Endothelial cell (in vitro differentiated cells): ENCODE results near the gene CAPN9. TPM values are rescaled to one million over a fixed set of nuclear protein-coding genes. Genes with fewer than 3 reads are reported as not detected.

Experiments used
- DNase-seq: peaks from one replicate; pipeline ENCODE4 v3.0.0; 2021; ENCODE audit warnings: low spot score
- H3K27ac Mint-ChIP-seq: one replicate; pipeline ENCODE4 v1.8.0; 2021; ENCODE audit warnings: mixed read lengths, inconsistent platforms; ENCODE audit not compliant: unreplicated experiment
- H3K27me3 Mint-ChIP-seq: one replicate; pipeline ENCODE4 v1.8.0; 2021; ENCODE audit warnings: mild to moderate bottlenecking, moderate library complexity, mixed read lengths, inconsistent platforms; ENCODE audit not compliant: unreplicated experiment
- H3K36me3 Mint-ChIP-seq: one replicate; pipeline ENCODE4 v1.8.0; 2021; ENCODE audit warnings: mild to moderate bottlenecking, low read depth, mixed read lengths, inconsistent platforms; ENCODE audit not compliant: unreplicated experiment
- H3K4me1 Mint-ChIP-seq: one replicate; pipeline ENCODE4 v1.8.0; 2021; ENCODE audit warnings: mild to moderate bottlenecking, mixed read lengths, inconsistent platforms; ENCODE audit not compliant: unreplicated experiment
- H3K4me3 Mint-ChIP-seq: one replicate; pipeline ENCODE4 v1.8.0; 2021; ENCODE audit warnings: mild to moderate bottlenecking, mixed read lengths, inconsistent platforms; ENCODE audit not compliant: unreplicated experiment
- H3K9me3 Mint-ChIP-seq: one replicate; pipeline ENCODE4 v1.8.0; 2021; ENCODE audit warnings: mixed read lengths, inconsistent platforms; ENCODE audit not compliant: unreplicated experiment
- CTCF ChIP-seq: fragments of 200-600 bp; sonication (generic); IDR thresholded peaks from one replicate; pipeline ENCODE4 v1.5.0; 2021; ENCODE audit warnings: antibody characterized with exemption; ENCODE audit not compliant: unreplicated experiment
- total RNA-seq: library from RNA; stranded (reverse); fragmentation: NEBNext Ultra II Directional; extraction: Animal tissue kit (Norgen Biotek cat#: 25700); gene quantifications from one replicate; pipeline ENCODE4 v1.2.1, GENCODE V29; 2021; ENCODE audit not compliant: unreplicated experiment

CAPN9 gene
- total RNA-seq, 1 donor from 2014 or later: not detected

- Mint-ChIP-seq H3K4me1 (no peaks in the 10 kb centered on the region), H3K9me3 (no peaks in the 10 kb centered on the region), H3K27me3 (no peaks in the 10 kb centered on the region), H3K27ac (no peak overlapping the region), H3K36me3 (peaks cover 4% of the 10 kb centered on the region), H3K4me3 (no peak overlapping the region)
- DNase-seq: no peak
- no peak for TF ChIP-seq CTCF
Observed at GRCh38 chr1:230701434-230701833, 45.8 kb upstream of the CAPN9 start.

DNA sequence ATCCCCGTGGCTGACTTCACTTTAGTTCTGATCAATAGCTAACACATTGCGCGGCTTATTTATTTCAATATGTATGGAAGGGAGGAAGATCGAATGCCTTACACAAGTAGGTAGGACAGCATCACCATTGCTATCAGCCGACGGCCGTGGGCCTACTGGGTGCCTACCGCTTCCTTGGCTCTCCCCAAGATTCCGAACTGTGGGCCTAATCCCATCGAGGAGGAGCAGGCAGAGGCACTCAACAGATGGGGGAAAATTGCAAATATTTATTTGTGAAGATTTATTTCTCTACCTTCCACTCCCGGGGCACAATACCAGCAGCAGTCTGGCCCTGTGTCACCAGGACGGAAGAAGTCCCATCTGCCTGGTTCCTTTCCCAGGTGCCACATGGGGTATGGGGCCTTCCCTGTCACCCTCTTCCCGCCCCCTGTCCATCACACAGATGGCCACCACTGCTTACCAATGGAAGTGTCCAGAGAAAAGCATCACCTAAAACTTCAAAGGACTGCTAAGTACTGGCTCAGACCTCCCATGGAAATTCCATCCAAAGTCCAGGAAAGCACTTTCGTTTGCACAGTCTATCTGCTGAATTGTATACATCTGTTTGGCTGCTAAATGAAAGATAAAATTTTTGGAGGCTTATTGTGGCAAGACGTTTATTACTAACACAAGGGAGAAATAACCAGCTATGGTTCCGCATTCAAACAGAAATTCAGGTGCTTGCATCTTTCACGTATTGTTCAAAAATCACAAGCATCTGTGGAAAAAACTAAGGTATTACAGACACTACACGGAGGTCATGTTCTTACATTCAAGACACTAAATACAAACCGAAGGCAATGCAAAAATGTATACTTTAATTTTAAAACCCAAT lies 45.1 kb upstream of the CAPN9 start:
- no peaks in the 10 kb centered on the region for H3K27me3 Mint-ChIP-seq
- no peak for TF ChIP-seq CTCF
- H3K9me3 Mint-ChIP-seq: no peaks in the 10 kb centered on the region
- H3K36me3 Mint-ChIP-seq: peaks cover 4% of the 10 kb centered on the region
- no peaks in the 10 kb centered on the region for H3K4me1 Mint-ChIP-seq
- H3K27ac Mint-ChIP-seq: no peak overlapping the region
- no peak for DNase-seq
- no peak overlapping the region for H3K4me3 Mint-ChIP-seq

GRCh38 chr1:230702934-230703678 lies 44.1 kb upstream of the CAPN9 start:
- no peak for TF ChIP-seq CTCF
- Mint-ChIP-seq H3K9me3 (no peaks in the 10 kb centered on the region), H3K36me3 (peaks cover 4% of the 10 kb centered on the region), H3K4me1 (no peaks in the 10 kb centered on the region), H3K27me3 (no peaks in the 10 kb centered on the region), H3K4me3 (no peak overlapping the region), H3K27ac (no peak overlapping the region)
- no peak for DNase-seq

GRCh38 chr1:230703679-230704385 lies 43.4 kb upstream of the CAPN9 start:
- no peaks in the 10 kb centered on the region for H3K4me1 Mint-ChIP-seq
- H3K36me3 Mint-ChIP-seq: peaks cover 4% of the 10 kb centered on the region
- no peaks in the 10 kb centered on the region for H3K27me3 Mint-ChIP-seq
- H3K27ac Mint-ChIP-seq: no peak overlapping the region
- no peak overlapping the region for H3K4me3 Mint-ChIP-seq
- H3K9me3 Mint-ChIP-seq: no peaks in the 10 kb centered on the region
- TF ChIP-seq CTCF: no peak
- DNase-seq: no peak
